GM21737 (cell line): ENCODE measurements around the gene SVBP.
"Not testable (repeated sequence)": the region's sequence is repeated elsewhere in the genome, so short reads cannot be mapped to it uniquely, and the experiment has no call there.

Experiments used
- ATAC-seq: cut with Tn5 transposase; IDR thresholded peaks from one replicate; pipeline ENCODE4 v1.9.1; 2021; ENCODE audit warnings: mild to moderate bottlenecking, moderate library complexity; ENCODE audit not compliant: unreplicated experiment

The SVBP gene

GRCh38 chr1:42841440-42842147 lies 24.4 kb upstream of the SVBP start:
- no peak for ATAC-seq

- ATAC-seq, result no peak
Observed at GRCh38 chr1:42841010-42841409, 23.8 kb upstream of the SVBP start.

- no peak for ATAC-seq
Observed at GRCh38 chr1:42838482-42839190, 21.4 kb upstream of the SVBP start.

GRCh38 chr1:42837709-42838108 lies 20.5 kb upstream of the SVBP start:
- no peak for ATAC-seq

- ATAC-seq, result no peak
Observed at GRCh38 chr1:42835422-42835821, 18.2 kb upstream of the SVBP start.

GRCh38 chr1:42834803-42835202 lies 17.6 kb upstream of the SVBP start:
- no peak for ATAC-seq

- no peak for ATAC-seq
Observed at GRCh38 chr1:42833981-42834380, 16.8 kb upstream of the SVBP start.

GRCh38 chr1:42832641-42833240 lies 15.5 kb upstream of the SVBP start:
- ATAC-seq, result no peak

GRCh38 chr1:42831273-42831672 lies 14.1 kb upstream of the SVBP start:
- no peak for ATAC-seq

GRCh38 chr1:42830631-42831030 lies 13.4 kb upstream of the SVBP start:
- no peak for ATAC-seq

- ATAC-seq, result no peak
Observed at GRCh38 chr1:42825036-42825851, 8.0 kb upstream of the SVBP start.

- no peak for ATAC-seq
Observed at GRCh38 chr1:42824481-42825035, 7.4 kb upstream of the SVBP start.

- no peak for ATAC-seq
Observed at GRCh38 chr1:42822800-42823392, 5.7 kb upstream of the SVBP start.

GRCh38 chr1:42821690-42822089 lies 4.5 kb upstream of the SVBP start:
- no peak for ATAC-seq

- ATAC-seq, result no peak
Observed at GRCh38 chr1:42820813-42821212, 3.6 kb upstream of the SVBP start.

GRCh38 chr1:42817976-42818375 lies 779 bp upstream of the SVBP start:
- no peak for ATAC-seq

- no peak for ATAC-seq
Observed at GRCh38 chr1:42817440-42817767, 207 bp upstream of the SVBP start.

GRCh38 chr1:42815941-42816584 lies 1.1 kb downstream of the SVBP start:
- no peak for ATAC-seq

GRCh38 chr1:42814815-42815214 lies 2.4 kb downstream of the SVBP start:
- ATAC-seq, result not testable (repeated sequence)

GRCh38 chr1:42807056-42807668 lies 10.0 kb downstream of the SVBP start:
- ATAC-seq, result no peak
